ENCODE results near the gene FXN.

Gene FXN

DNA sequence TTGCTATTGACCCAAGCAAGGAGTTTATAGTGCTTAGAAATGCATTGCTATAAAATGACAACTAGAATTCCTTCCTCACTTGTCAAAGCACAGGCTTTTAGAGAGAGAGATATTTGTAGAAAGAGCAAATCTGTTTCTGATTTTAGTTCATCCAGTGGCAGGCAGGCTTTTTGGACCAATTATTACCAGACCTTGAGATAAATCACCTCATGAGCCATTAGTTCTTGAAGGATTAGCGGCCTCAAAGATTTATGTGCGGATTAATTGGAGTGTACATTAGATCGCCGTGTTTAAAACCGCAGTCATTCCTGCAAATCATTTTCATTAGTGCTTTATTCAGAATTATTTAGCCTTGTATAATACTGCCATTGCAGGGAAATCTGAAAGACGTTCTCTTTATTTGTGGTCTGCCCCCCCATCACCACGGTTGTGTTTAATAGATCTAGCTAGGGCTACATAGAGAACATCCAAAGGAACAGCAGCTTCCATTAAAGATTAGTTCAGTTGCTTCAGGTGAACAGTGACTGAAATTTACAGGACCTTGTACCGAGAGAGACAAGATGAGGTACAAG lies 109.7 kb downstream of the FXN start (continued):
- TF ChIP-seq, protein P1, sequence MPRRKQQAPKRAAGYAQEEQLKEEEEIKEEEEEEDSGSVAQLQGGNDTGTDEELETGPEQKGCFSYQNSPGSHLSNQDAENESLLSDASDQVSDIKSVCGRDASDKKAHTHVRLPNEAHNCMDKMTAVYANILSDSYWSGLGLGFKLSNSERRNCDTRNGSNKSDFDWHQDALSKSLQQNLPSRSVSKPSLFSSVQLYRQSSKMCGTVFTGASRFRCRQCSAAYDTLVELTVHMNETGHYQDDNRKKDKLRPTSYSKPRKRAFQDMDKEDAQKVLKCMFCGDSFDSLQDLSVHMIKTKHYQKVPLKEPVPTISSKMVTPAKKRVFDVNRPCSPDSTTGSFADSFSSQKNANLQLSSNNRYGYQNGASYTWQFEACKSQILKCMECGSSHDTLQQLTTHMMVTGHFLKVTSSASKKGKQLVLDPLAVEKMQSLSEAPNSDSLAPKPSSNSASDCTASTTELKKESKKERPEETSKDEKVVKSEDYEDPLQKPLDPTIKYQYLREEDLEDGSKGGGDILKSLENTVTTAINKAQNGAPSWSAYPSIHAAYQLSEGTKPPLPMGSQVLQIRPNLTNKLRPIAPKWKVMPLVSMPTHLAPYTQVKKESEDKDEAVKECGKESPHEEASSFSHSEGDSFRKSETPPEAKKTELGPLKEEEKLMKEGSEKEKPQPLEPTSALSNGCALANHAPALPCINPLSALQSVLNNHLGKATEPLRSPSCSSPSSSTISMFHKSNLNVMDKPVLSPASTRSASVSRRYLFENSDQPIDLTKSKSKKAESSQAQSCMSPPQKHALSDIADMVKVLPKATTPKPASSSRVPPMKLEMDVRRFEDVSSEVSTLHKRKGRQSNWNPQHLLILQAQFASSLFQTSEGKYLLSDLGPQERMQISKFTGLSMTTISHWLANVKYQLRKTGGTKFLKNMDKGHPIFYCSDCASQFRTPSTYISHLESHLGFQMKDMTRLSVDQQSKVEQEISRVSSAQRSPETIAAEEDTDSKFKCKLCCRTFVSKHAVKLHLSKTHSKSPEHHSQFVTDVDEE (CRISPR knock-in tag; IDR thresholded peaks at IDR 0.05), result peak; percentile 94
- TF ChIP-seq ISL1 (CRISPR knock-in tag; IDR thresholded peaks at IDR 0.05) (peak; percentile 97), PPARA (CRISPR knock-in tag; IDR thresholded peaks at IDR 0.05; ENCODE audit: borderline replicate concordance) (no peak), OSR1 (CRISPR knock-in tag; IDR thresholded peaks at IDR 0.05) (no peak)

DNA sequence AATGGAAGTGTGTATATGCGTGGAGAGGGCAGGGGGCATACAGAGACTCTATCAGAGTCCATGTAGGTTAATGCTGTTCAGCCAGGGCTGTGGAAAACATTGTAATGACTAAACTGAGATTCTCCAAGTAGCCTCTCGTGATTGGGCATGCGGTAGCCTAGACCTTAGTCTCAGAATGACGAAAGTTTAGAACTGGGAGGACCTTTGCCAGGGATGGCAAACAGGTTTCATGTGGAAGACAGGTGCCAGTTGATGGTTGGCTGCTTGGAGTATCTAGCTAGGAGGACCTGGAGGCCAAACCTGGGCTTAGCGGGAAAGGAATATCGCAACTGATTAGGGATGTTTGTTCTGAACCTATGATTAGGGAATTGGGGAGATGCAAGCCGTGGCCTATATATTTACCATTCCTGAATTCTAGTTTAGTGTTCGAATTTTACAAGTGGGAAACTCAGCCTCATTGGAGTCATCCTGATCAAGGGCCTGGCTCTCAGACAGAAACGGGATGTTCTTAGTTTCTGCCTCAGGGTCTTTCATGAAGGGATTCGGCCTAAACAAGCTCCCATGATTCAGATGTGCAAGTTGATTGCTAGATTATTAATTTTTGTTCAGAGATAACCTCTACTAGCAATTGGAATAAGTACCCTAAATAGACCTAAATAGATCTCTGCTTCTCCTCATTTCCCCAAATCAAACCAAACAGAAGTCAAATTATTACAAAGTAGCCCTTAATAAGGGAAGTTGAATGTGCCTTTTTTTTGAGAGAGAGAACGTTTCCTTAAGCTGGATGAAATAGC lies 111.7 kb downstream of the FXN start:
- ATAC-seq, result no peak
- TF ChIP-seq, protein P2, sequence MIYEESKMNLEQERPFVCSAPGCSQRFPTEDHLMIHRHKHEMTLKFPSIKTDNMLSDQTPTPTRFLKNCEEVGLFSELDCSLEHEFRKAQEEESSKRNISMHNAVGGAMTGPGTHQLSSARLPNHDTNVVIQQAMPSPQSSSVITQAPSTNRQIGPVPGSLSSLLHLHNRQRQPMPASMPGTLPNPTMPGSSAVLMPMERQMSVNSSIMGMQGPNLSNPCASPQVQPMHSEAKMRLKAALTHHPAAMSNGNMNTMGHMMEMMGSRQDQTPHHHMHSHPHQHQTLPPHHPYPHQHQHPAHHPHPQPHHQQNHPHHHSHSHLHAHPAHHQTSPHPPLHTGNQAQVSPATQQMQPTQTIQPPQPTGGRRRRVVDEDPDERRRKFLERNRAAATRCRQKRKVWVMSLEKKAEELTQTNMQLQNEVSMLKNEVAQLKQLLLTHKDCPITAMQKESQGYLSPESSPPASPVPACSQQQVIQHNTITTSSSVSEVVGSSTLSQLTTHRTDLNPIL (CRISPR knock-in tag; IDR thresholded peaks at IDR 0.05; ENCODE audit: low read depth), result no peak
- TF ChIP-seq ARNTL (CRISPR knock-in tag; IDR thresholded peaks at IDR 0.05; ENCODE audit: borderline replicate concordance, low read depth), result no peak
- TF ChIP-seq ZC3H10 (CRISPR knock-in tag; IDR thresholded peaks at IDR 0.05), result no peak
- TF ChIP-seq, protein P3, sequence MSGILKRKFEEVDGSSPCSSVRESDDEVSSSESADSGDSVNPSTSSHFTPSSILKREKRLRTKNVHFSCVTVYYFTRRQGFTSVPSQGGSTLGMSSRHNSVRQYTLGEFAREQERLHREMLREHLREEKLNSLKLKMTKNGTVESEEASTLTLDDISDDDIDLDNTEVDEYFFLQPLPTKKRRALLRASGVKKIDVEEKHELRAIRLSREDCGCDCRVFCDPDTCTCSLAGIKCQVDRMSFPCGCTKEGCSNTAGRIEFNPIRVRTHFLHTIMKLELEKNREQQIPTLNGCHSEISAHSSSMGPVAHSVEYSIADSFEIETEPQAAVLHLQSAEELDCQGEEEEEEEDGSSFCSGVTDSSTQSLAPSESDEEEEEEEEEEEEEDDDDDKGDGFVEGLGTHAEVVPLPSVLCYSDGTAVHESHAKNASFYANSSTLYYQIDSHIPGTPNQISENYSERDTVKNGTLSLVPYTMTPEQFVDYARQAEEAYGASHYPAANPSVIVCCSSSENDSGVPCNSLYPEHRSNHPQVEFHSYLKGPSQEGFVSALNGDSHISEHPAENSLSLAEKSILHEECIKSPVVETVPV (CRISPR knock-in tag; IDR thresholded peaks at IDR 0.05), result no peak
- no peak for TF ChIP-seq PPARA (CRISPR knock-in tag; IDR thresholded peaks at IDR 0.05; ENCODE audit: borderline replicate concordance)
- no peak for TF ChIP-seq ZNF70 (CRISPR knock-in tag; IDR thresholded peaks at IDR 0.05)
- TF ChIP-seq ZFP30 (CRISPR knock-in tag; IDR thresholded peaks at IDR 0.05), result no peak
- no peak for TF ChIP-seq BACH2 (CRISPR knock-in tag; IDR thresholded peaks at IDR 0.05; ENCODE audit: borderline replicate concordance)
- no peak for TF ChIP-seq ESRRG (CRISPR knock-in tag; IDR thresholded peaks at IDR 0.05)
- TF ChIP-seq OSR1 (CRISPR knock-in tag; IDR thresholded peaks at IDR 0.05), result no peak
- no peak for TF ChIP-seq ISL1 (CRISPR knock-in tag; IDR thresholded peaks at IDR 0.05)
- no peak for TF ChIP-seq ZFP3 (CRISPR knock-in tag; IDR thresholded peaks at IDR 0.05)
- no peak for TF ChIP-seq GLIS3 (CRISPR knock-in tag; IDR thresholded peaks at IDR 0.05)
- TF ChIP-seq SNAI2 (CRISPR knock-in tag; IDR thresholded peaks at IDR 0.05), result no peak

DNA sequence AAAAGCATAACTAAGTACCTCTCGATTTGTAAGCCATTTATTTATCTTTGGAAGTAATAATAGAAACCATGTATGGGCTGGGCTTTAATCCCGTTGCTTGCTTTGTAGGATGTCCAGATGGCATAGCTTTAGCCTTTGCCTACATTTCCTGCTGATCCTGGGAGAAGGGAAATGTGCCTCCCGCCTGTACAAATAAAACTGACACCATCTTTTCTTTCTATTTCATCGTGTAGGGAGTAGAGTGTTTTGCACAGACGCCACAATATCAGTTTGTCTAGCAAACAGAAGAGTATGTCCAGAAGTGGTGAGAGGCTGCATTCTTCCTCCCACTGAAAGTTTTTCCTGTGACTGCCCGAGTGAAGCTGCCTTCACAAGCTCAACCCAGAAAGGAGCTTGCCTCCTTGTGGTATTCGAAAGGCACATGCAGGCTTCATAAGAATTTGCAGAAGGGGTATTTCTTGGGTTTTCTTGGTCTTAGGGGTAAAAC lies 113.8 kb downstream of the FXN start:
- no peak for TF ChIP-seq BACH2 (CRISPR knock-in tag; IDR thresholded peaks at IDR 0.05; ENCODE audit: borderline replicate concordance)
- TF ChIP-seq RARB (CRISPR knock-in tag; IDR thresholded peaks at IDR 0.05), result no peak
- TF ChIP-seq CSDC2 (CRISPR knock-in tag; IDR thresholded peaks at IDR 0.05), result no peak
- TF ChIP-seq ISL1 (CRISPR knock-in tag; IDR thresholded peaks at IDR 0.05), result no peak
- no peak for TF ChIP-seq TCF4 (CRISPR knock-in tag; IDR thresholded peaks at IDR 0.05; ENCODE audit: borderline replicate concordance)
- no peak for TF ChIP-seq ZNF565 (CRISPR knock-in tag; conservative IDR thresholded peaks at IDR 0.05; ENCODE audit: low read depth)
- no peak for TF ChIP-seq ZNF70 (CRISPR knock-in tag; IDR thresholded peaks at IDR 0.05)
- no peak for TF ChIP-seq ZC3H10 (CRISPR knock-in tag; IDR thresholded peaks at IDR 0.05)
- TF ChIP-seq GLIS3 (CRISPR knock-in tag; IDR thresholded peaks at IDR 0.05), result no peak
- TF ChIP-seq PPARA (CRISPR knock-in tag; IDR thresholded peaks at IDR 0.05; ENCODE audit: borderline replicate concordance), result no peak
- TF ChIP-seq, protein P1 (CRISPR knock-in tag; IDR thresholded peaks at IDR 0.05), result no peak
- no peak for TF ChIP-seq ARNTL (CRISPR knock-in tag; IDR thresholded peaks at IDR 0.05; ENCODE audit: borderline replicate concordance, low read depth)
- TF ChIP-seq, protein P2 (CRISPR knock-in tag; IDR thresholded peaks at IDR 0.05; ENCODE audit: low read depth), result no peak
- TF ChIP-seq, protein P4, sequence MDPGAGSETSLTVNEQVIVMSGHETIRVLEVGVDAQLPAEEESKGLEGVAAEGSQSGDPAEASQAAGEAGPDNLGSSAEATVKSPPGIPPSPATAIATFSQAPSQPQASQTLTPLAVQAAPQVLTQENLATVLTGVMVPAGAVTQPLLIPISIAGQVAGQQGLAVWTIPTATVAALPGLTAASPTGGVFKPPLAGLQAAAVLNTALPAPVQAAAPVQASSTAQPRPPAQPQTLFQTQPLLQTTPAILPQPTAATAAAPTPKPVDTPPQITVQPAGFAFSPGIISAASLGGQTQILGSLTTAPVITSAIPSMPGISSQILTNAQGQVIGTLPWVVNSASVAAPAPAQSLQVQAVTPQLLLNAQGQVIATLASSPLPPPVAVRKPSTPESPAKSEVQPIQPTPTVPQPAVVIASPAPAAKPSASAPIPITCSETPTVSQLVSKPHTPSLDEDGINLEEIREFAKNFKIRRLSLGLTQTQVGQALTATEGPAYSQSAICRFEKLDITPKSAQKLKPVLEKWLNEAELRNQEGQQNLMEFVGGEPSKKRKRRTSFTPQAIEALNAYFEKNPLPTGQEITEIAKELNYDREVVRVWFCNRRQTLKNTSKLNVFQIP (CRISPR knock-in tag; IDR thresholded peaks at IDR 0.05; ENCODE audit: borderline replicate concordance, low read depth), result no peak
- TF ChIP-seq ESRRG (CRISPR knock-in tag; IDR thresholded peaks at IDR 0.05), result no peak
- no peak for TF ChIP-seq ZFP3 (CRISPR knock-in tag; IDR thresholded peaks at IDR 0.05)
- TF ChIP-seq ZNF8 (CRISPR knock-in tag; IDR thresholded peaks at IDR 0.05), result no peak
- TF ChIP-seq TOX (CRISPR knock-in tag; IDR thresholded peaks at IDR 0.05; ENCODE audit: borderline replicate concordance), result no peak
- peak; percentile 59 for ATAC-seq

All from SK-N-SH treated with all-trans-retinoic acid at 6 μM for 48 hours (cell line).